Colonic mucosa (tissue), 4 donors: ENCODE data around the gene KRT85. TPM values are rescaled to one million over a fixed set of nuclear protein-coding genes. Genes with fewer than 3 reads are reported as not detected.

Experiments
- DNase-seq: peaks from one replicate; pipeline ENCODE4 v3.0.0-alpha.2; 2020
- H3K27ac ChIP-seq: fragments of 200-600 bp; one replicate; pipeline ENCODE4 v1.8.0; 2021
- H3K27me3 ChIP-seq: fragments of 200-600 bp; one replicate; pipeline ENCODE4 v1.8.0; 2021
- H3K36me3 ChIP-seq: fragments of 200-600 bp; one replicate; pipeline ENCODE4 v1.8.0; 2021
- H3K4me1 ChIP-seq: fragments of 200-600 bp; one replicate; pipeline ENCODE4 v1.8.0; 2021; ENCODE audit warnings: mild to moderate bottlenecking
- H3K4me3 ChIP-seq: fragments of 200-600 bp; one replicate; pipeline ENCODE4 v1.8.0; 2021
- H3K9ac ChIP-seq, 2 donors: one replicate each; pipeline ENCODE4 v1.7.0; 2013; ENCODE audit warnings: control low read depth in 2 of 2, low read depth in 2 of 2, low read length in 2 of 2
- H3K9me3 ChIP-seq: fragments of 200-600 bp; one replicate; pipeline ENCODE4 v1.8.0; 2021
- CTCF ChIP-seq: fragments of 200-600 bp; IDR thresholded peaks from one replicate; pipeline ENCODE4 v1.8.0; 2022; ENCODE audit warnings: antibody characterized with exemption, mild to moderate bottlenecking
- intact Hi-C: fragments of 100-400 bp; cut with DNase I; formaldehyde crosslinking; loops from one replicate; pipeline ENCODE4 v1.14.1; 2022
- total RNA-seq, 2 donors: library from RNA; stranded (reverse); fragmentation: NEBNext Ultra II Directional in 1 of 2; extraction: Animal tissue kit (Norgen Biotek cat#: 25700) in 1 of 2; gene quantifications; one replicate each; pipeline ENCODE4 v1.2.1, GENCODE V29; 2021
- donor health status: healthy.
- donor health status: DM: no; HTN: no; CAD: no.
- donor health status: DM: no; HTN: no; CAD: no.

Gene KRT85
- total RNA-seq, 2 donors from 2014 or later: not detected

GRCh38 chr12:52331039-52331438, 36.2 kb downstream of the KRT85 start:
- Histone ChIP-seq H3K36me3 (no peaks in the 10 kb centered on the region), H3K27me3 (no peaks in the 10 kb centered on the region), H3K4me3 (no peak overlapping the region), H3K27ac (no peak overlapping the region), H3K9me3 (no peaks in the 10 kb centered on the region), H3K9ac (no peak overlapping the region), H3K4me1 (no peaks in the 10 kb centered on the region)
- intact Hi-C loops: no loop called here
- no peak for TF ChIP-seq CTCF
- no peak for DNase-seq

- Histone ChIP-seq H3K4me3 (no peak overlapping the region), H3K27ac (no peak overlapping the region), H3K9ac (no peak overlapping the region), H3K4me1 (no peaks in the 10 kb centered on the region), H3K36me3 (no peaks in the 10 kb centered on the region), H3K9me3 (no peaks in the 10 kb centered on the region), H3K27me3 (no peaks in the 10 kb centered on the region)
- intact Hi-C loops: loop anchor here (2.0 kb wide), 1 partner anchor 171 kb away; no protein-coding TSS in a partner anchor
- DNase-seq: no peak
- TF ChIP-seq CTCF: no peak
Measured at GRCh38 chr12:52327830-52328500, 39.3 kb downstream of the KRT85 start.

DNA sequence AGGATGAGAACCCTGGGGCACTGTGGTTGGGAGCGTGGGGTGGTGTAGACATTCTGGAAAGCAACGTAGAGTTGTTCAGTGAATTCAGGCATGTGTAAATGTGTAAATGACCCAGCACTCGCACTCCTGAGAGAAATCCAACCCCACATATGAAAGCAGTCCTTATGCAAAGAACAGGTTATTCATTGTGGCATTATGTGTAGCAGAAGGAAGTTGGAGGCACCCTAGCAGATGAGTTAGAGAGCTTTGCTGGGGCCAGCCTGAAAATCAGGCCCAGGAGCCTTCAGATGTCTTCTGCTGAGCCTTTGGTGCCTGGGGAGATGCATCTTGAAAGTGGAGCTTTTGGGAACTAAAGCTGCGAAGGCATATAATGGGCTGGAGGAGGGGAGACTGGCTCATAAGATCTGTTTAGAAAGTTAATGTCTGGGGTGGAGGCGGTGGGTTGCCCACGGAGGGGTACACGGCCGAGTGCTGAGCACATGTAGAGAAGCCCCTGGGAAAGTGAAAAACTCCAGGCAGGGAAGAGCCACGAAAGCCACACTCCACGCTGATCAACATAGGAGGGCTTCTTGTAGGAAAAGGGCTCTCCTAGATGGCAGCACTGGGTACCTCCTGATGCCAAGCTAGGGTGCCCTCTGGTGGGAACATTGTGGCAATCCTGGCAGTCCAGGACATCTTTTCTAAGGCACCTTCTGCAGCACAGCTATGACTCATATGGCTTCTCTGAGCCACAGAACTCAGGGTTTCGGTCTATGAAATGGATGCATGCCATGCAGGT, 40.0 kb downstream of the KRT85 start:
- H3K27ac ChIP-seq: no peak overlapping the region
- H3K4me3 ChIP-seq: no peak overlapping the region
- peak; percentile 66 for TF ChIP-seq CTCF
- intact Hi-C loops: no loop called here
- H3K4me1 ChIP-seq: no peaks in the 10 kb centered on the region
- no peaks in the 10 kb centered on the region for H3K27me3 ChIP-seq
- H3K9ac ChIP-seq: no peak overlapping the region
- DNase-seq: peak; percentile 86
- no peaks in the 10 kb centered on the region for H3K9me3 ChIP-seq
- no peaks in the 10 kb centered on the region for H3K36me3 ChIP-seq

DNA sequence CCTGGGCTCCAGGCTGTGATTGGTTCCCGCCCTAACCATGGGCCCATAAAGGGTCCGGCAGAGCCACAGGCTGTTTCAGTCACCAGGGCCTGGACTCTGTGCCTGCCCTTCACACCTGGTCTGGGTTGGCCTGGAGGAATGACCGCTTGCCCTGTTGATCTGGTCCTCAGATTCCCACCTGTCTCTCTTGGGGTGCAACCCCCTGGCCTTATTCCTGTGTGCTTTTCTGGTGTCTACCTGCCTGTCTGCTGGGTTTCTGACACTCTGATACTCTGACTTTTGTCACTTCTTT, 43.2 kb downstream of the KRT85 start:
- no peak overlapping the region for H3K4me3 ChIP-seq
- H3K27ac ChIP-seq: no peak overlapping the region
- no peaks in the 10 kb centered on the region for H3K36me3 ChIP-seq
- H3K27me3 ChIP-seq: peaks cover 3% of the 10 kb centered on the region
- no peak for TF ChIP-seq CTCF
- DNase-seq: no peak
- intact Hi-C loops: no loop called here
- H3K9me3 ChIP-seq: no peaks in the 10 kb centered on the region
- H3K9ac ChIP-seq: no peak overlapping the region
- H3K4me1 ChIP-seq: no peaks in the 10 kb centered on the region

GRCh38 chr12:52323416-52324152, 43.7 kb downstream of the KRT85 start:
- H3K27ac ChIP-seq: no peak overlapping the region
- DNase-seq: no peak
- no peak for TF ChIP-seq CTCF
- H3K27me3 ChIP-seq: peaks cover 3% of the 10 kb centered on the region
- no peak overlapping the region for H3K4me3 ChIP-seq
- no peaks in the 10 kb centered on the region for H3K36me3 ChIP-seq
- H3K4me1 ChIP-seq: no peaks in the 10 kb centered on the region
- intact Hi-C loops: no loop called here
- no peak overlapping the region for H3K9ac ChIP-seq
- no peaks in the 10 kb centered on the region for H3K9me3 ChIP-seq
